ENCODE data around the gene HOXA3.
A peak's percentile ranks its signal among the peaks of the same experiment; 100 is the strongest.

Gene HOXA3

GRCh38 chr7:27109466-27110185, 42.8 kb downstream of the HOXA3 start:
- Histone ChIP-seq H3K4me1 (ENCODE audit: control insufficient read depth in 1 of 2, insufficient read depth in 2 of 2, low read length in 2 of 2) (peaks cover 14 to 22% of the 10 kb centered on the region in 2 donors), H3K9me3 (ENCODE audit: control insufficient read depth in 1 of 2, low read length in 2 of 2) (no peaks in the 10 kb centered on the region), H3K27me3 (ENCODE audit: low read depth, low read length) (no peaks in the 10 kb centered on the region), H3K27ac (ENCODE audit: low read length) (peak overlapping the region; percentile 95), H3K36me3 (ENCODE audit: control insufficient read depth in 1 of 2, insufficient read depth in 2 of 2, low read length in 2 of 2) (no peaks in the 10 kb centered on the region), H3K4me3 (ENCODE audit: low read depth in 1 of 2, low read length in 2 of 2) (peak overlapping the region in 1 of 2 donors; percentile 90)

- no peaks in the 10 kb centered on the region for H3K9me3 ChIP-seq (ENCODE audit: control insufficient read depth in 1 of 2, low read length in 2 of 2)
- peaks cover under 1% of the 10 kb centered on the region for H3K27me3 ChIP-seq (ENCODE audit: low read depth, low read length)
- no peaks in the 10 kb centered on the region for H3K36me3 ChIP-seq (ENCODE audit: control insufficient read depth in 1 of 2, insufficient read depth in 2 of 2, low read length in 2 of 2)
- H3K4me3 ChIP-seq (ENCODE audit: low read depth in 1 of 2, low read length in 2 of 2) = peak overlapping the region; percentile 26 to 90
- H3K4me1 ChIP-seq (ENCODE audit: control insufficient read depth in 1 of 2, insufficient read depth in 2 of 2, low read length in 2 of 2) = peaks cover 14 to 22% of the 10 kb centered on the region in 2 donors
- peak overlapping the region; percentile 95 for H3K27ac ChIP-seq (ENCODE audit: low read length)
Observed at GRCh38 chr7:27108390-27109127, 43.8 kb downstream of the HOXA3 start.

GRCh38 chr7:27107391-27108381, 44.7 kb downstream of the HOXA3 start:
- peak overlapping the region; percentile 95 for H3K27ac ChIP-seq (ENCODE audit: low read length)
- peaks cover 8% of the 10 kb centered on the region for H3K27me3 ChIP-seq (ENCODE audit: low read depth, low read length)
- H3K36me3 ChIP-seq (ENCODE audit: control insufficient read depth in 1 of 2, insufficient read depth in 2 of 2, low read length in 2 of 2) = no peaks in the 10 kb centered on the region
- no peaks in the 10 kb centered on the region for H3K9me3 ChIP-seq (ENCODE audit: control insufficient read depth in 1 of 2, low read length in 2 of 2)
- H3K4me3 ChIP-seq (ENCODE audit: low read depth in 1 of 2, low read length in 2 of 2) = peak overlapping the region; percentile 26 to 90
- H3K4me1 ChIP-seq (ENCODE audit: control insufficient read depth in 1 of 2, insufficient read depth in 2 of 2, low read length in 2 of 2) = peaks cover 14 to 22% of the 10 kb centered on the region in 2 donors

GRCh38 chr7:27106901-27107240, 45.5 kb downstream of the HOXA3 start:
- Histone ChIP-seq H3K9me3 (ENCODE audit: control insufficient read depth in 1 of 2, low read length in 2 of 2) (no peaks in the 10 kb centered on the region), H3K4me3 (ENCODE audit: low read depth in 1 of 2, low read length in 2 of 2) (peak overlapping the region; percentile 62 to 90), H3K27ac (ENCODE audit: low read length) (peak overlapping the region; percentile 95), H3K27me3 (ENCODE audit: low read depth, low read length) (peaks cover 12% of the 10 kb centered on the region), H3K4me1 (ENCODE audit: control insufficient read depth in 1 of 2, insufficient read depth in 2 of 2, low read length in 2 of 2) (peaks cover 18 to 20% of the 10 kb centered on the region in 2 donors), H3K36me3 (ENCODE audit: control insufficient read depth in 1 of 2, insufficient read depth in 2 of 2, low read length in 2 of 2) (no peaks in the 10 kb centered on the region)

GRCh38 chr7:27106181-27106900, 46.0 kb downstream of the HOXA3 start:
- Histone ChIP-seq H3K4me3 (ENCODE audit: low read depth in 1 of 2, low read length in 2 of 2) (peak overlapping the region; percentile 62 to 90), H3K36me3 (ENCODE audit: control insufficient read depth in 1 of 2, insufficient read depth in 2 of 2, low read length in 2 of 2) (no peaks in the 10 kb centered on the region), H3K27me3 (ENCODE audit: low read depth, low read length) (peaks cover 12% of the 10 kb centered on the region), H3K4me1 (ENCODE audit: control insufficient read depth in 1 of 2, insufficient read depth in 2 of 2, low read length in 2 of 2) (peaks cover 16 to 17% of the 10 kb centered on the region in 2 donors), H3K9me3 (ENCODE audit: control insufficient read depth in 1 of 2, low read length in 2 of 2) (no peaks in the 10 kb centered on the region), H3K27ac (ENCODE audit: low read length) (peak overlapping the region; percentile 95)

- Histone ChIP-seq H3K27ac (ENCODE audit: low read length) (peak overlapping the region; percentile 95), H3K4me3 (ENCODE audit: low read depth in 1 of 2, low read length in 2 of 2) (peak overlapping the region; percentile 62 to 90), H3K4me1 (ENCODE audit: control insufficient read depth in 1 of 2, insufficient read depth in 2 of 2, low read length in 2 of 2) (peaks cover 11 to 15% of the 10 kb centered on the region in 2 donors), H3K9me3 (ENCODE audit: control insufficient read depth in 1 of 2, low read length in 2 of 2) (no peaks in the 10 kb centered on the region), H3K27me3 (ENCODE audit: low read depth, low read length) (peaks cover 12% of the 10 kb centered on the region), H3K36me3 (ENCODE audit: control insufficient read depth in 1 of 2, insufficient read depth in 2 of 2, low read length in 2 of 2) (no peaks in the 10 kb centered on the region)
Observed at GRCh38 chr7:27105301-27106031, 46.9 kb downstream of the HOXA3 start.

GRCh38 chr7:27104341-27105058, 47.9 kb downstream of the HOXA3 start:
- Histone ChIP-seq H3K27me3 (ENCODE audit: low read depth, low read length) (peaks cover 12% of the 10 kb centered on the region), H3K4me1 (ENCODE audit: control insufficient read depth in 1 of 2, insufficient read depth in 2 of 2, low read length in 2 of 2) (peaks cover 5 to 10% of the 10 kb centered on the region in 2 donors), H3K9me3 (ENCODE audit: control insufficient read depth in 1 of 2, low read length in 2 of 2) (no peaks in the 10 kb centered on the region), H3K36me3 (ENCODE audit: control insufficient read depth in 1 of 2, insufficient read depth in 2 of 2, low read length in 2 of 2) (no peaks in the 10 kb centered on the region), H3K4me3 (ENCODE audit: low read depth in 1 of 2, low read length in 2 of 2) (peak overlapping the region; percentile 70 to 90), H3K27ac (ENCODE audit: low read length) (peak overlapping the region; percentile 95)

- peaks cover 0 to 4% of the 10 kb centered on the region in 2 donors for H3K4me1 ChIP-seq (ENCODE audit: control insufficient read depth in 1 of 2, insufficient read depth in 2 of 2, low read length in 2 of 2)
Observed at GRCh38 chr7:27103489-27104226, 48.7 kb downstream of the HOXA3 start.

GRCh38 chr7:27102581-27103442, 49.6 kb downstream of the HOXA3 start, which contains the start of gene HOXA2:
TSS of gene HOXA2 (minus strand) at chr7:27102683. CDS start at chr7:27102500, 183 bp downstream.
- no peaks in the 10 kb centered on the region for H3K36me3 ChIP-seq (ENCODE audit: control insufficient read depth in 1 of 2, insufficient read depth in 2 of 2, low read length in 2 of 2)
- H3K27ac ChIP-seq (ENCODE audit: low read length) = peak within 1 kb of the TSS; percentile 95
- H3K4me1 ChIP-seq (ENCODE audit: control insufficient read depth in 1 of 2, insufficient read depth in 2 of 2, low read length in 2 of 2) = peaks cover 0 to 5% of the 10 kb centered on the region in 2 donors
- peak within 1 kb of the TSS; percentile 79 to 90 for H3K4me3 ChIP-seq (ENCODE audit: low read depth in 1 of 2, low read length in 2 of 2)
- H3K9me3 ChIP-seq (ENCODE audit: control insufficient read depth in 1 of 2, low read length in 2 of 2) = no peaks in the 10 kb centered on the region
- H3K27me3 ChIP-seq (ENCODE audit: low read depth, low read length) = peaks cover 12% of the 10 kb centered on the region

More at GRCh38 chr7:27103489-27104226, 48.7 kb downstream of the HOXA3 start:
- H3K36me3 ChIP-seq (ENCODE audit: control insufficient read depth in 1 of 2, insufficient read depth in 2 of 2, low read length in 2 of 2) = no peaks in the 10 kb centered on the region
- no peaks in the 10 kb centered on the region for H3K9me3 ChIP-seq (ENCODE audit: control insufficient read depth in 1 of 2, low read length in 2 of 2)
- H3K27me3 ChIP-seq (ENCODE audit: low read depth, low read length) = peaks cover 12% of the 10 kb centered on the region
- H3K4me3 ChIP-seq (ENCODE audit: low read depth in 1 of 2, low read length in 2 of 2) = peak overlapping the region; percentile 70 to 90
- H3K27ac ChIP-seq (ENCODE audit: low read length) = peak overlapping the region; percentile 95
